ENCODE measurements around the gene MEI1.
"Not testable (repeated sequence)": the region's sequence is repeated elsewhere in the genome, so short reads cannot be mapped to it uniquely, and the experiment has no call there.

MEI1 gene

DNA sequence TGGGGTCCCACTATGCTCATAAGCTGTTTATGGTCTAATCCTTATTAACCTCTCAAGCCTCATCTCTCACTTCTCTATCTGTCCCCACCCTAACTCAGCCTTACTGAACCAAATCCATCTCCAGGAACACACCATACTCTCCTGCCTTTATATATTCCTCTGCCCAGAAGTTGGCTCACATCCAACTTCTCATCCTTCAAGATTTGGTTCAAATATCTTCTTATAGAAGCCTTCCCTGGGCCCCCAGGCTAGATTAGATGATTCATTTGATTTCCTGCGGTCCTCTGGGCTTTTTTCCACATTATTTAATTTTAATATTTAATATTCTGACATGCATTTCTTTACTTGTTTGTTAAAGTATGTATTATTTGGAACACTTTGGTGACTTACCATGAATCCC, 23.2 kb downstream of the MEI1 start:
- Histone ChIP-seq H3K4me2 (ENCODE audit: low read length) (no peak overlapping the region), H3K27me3 (ENCODE audit: control insufficient read depth, insufficient read depth, low read length) (peaks cover 24% of the 10 kb centered on the region), H3K9me3 (replicated peaks; ENCODE audit: low read length) (no peaks in the 10 kb centered on the region), H3K9ac (ENCODE audit: low read depth, low read length) (no peak overlapping the region), H3K4me1 (ENCODE audit: control insufficient read depth, insufficient read depth, low read length) (no peaks in the 10 kb centered on the region), H3K4me3 (ENCODE audit: low read length) (no peak overlapping the region), H3K36me3 (ENCODE audit: insufficient read depth, low read length) (no peaks in the 10 kb centered on the region)

DNA sequence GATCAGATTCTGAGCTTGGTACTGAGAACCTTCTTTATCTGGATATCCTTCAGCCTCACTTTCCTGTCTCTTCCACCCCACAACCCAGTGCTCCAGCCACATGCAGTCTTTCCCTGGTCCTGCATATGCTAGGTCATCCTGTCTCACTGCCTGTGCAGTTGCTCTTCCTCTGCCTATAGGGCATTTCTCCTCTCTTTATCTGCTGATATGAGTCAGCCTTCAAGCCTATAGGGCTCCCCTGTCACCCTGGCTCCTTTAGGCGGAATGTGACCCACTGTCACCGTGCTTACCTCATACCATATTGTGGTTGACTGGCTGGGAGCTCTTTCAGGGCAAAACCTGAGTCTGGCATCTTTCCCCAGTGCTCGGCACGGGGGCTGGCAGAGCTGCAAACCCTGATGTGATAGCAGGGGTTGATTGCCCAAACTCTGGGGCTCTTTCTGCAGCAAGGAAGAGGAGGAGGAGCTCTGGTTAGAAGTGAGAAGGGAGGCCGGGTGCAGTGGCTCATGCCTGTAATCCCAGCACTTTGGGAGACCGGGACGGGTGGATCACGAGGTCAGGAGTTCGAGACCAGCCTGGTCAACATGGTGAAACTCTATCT, 26.3 kb downstream of the MEI1 start:
- H3K36me3 ChIP-seq (ENCODE audit: insufficient read depth, low read length): no peaks in the 10 kb centered on the region
- no peaks in the 10 kb centered on the region for H3K9me3 ChIP-seq (replicated peaks; ENCODE audit: low read length)
- no peak overlapping the region for H3K9ac ChIP-seq (ENCODE audit: low read depth, low read length)
- no peaks in the 10 kb centered on the region for H3K4me1 ChIP-seq (ENCODE audit: control insufficient read depth, insufficient read depth, low read length)
- H3K27me3 ChIP-seq (ENCODE audit: control insufficient read depth, insufficient read depth, low read length): peaks cover 29% of the 10 kb centered on the region
- H3K4me2 ChIP-seq (ENCODE audit: low read length): no peak overlapping the region
- no peak overlapping the region for H3K4me3 ChIP-seq (ENCODE audit: low read length)

DNA sequence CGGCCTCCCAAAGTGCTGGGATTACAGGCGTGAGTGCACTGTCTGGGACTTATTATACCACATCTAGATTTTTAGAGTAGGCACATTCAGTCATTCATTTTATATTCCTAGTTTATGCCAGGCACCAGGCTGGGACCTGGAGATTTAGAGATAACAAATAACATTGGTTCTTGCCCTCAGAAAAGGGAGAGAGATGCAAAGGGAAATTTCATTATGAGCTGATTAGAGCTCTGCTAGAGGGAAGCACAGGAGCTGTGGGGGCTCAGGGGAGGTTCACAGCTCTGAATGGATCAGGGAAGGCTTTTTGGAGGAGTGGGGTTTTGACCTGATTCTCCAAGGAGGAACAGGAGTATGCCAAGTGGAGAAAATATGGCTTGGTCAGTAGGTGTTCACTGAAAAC, 32.3 kb downstream of the MEI1 start:
- Histone ChIP-seq H3K4me2 (ENCODE audit: low read length) (no peak overlapping the region), H3K9ac (ENCODE audit: low read depth, low read length) (no peak overlapping the region), H3K27me3 (ENCODE audit: control insufficient read depth, insufficient read depth, low read length) (peaks cover 31% of the 10 kb centered on the region), H3K36me3 (ENCODE audit: insufficient read depth, low read length) (no peaks in the 10 kb centered on the region), H3K9me3 (replicated peaks; ENCODE audit: low read length) (no peaks in the 10 kb centered on the region), H3K4me3 (ENCODE audit: low read length) (no peak overlapping the region), H3K4me1 (ENCODE audit: control insufficient read depth, insufficient read depth, low read length) (no peaks in the 10 kb centered on the region)

DNA sequence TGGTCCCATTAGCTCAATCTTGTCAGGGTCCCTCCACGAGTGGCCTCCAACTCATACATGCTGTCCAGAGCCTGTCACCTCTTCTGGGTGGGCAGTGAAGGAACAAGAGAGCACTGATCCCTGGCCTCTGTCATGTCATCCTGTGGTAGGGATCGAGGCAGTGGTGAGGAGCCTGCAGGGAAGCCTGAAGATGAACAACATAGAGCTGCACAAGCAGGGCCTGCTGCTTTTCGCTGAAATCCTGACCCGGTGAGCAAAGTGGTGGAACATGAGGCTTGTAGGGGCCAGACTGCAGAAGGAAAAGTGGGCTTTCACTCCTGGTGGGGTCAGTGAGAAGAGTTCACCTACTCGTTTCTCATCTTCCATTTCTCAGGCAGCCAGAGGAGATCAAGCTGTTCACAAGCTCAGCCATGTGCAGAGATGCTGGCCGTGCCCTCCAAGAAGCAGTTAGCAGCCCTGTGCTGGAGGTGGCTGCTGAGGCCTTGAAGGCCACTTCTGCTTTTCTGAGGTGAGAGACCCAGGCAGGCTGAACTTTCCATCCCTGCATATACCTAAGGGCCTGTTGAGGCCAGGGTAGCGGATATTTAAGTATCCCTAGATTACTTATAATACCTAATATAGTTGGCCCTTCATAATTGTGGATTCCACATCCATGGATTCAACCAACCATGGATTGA, 32.9 kb downstream of the MEI1 start:
- no peaks in the 10 kb centered on the region for H3K36me3 ChIP-seq (ENCODE audit: insufficient read depth, low read length)
- no peak overlapping the region for H3K4me3 ChIP-seq (ENCODE audit: low read length)
- H3K9ac ChIP-seq (ENCODE audit: low read depth, low read length): no peak overlapping the region
- no peaks in the 10 kb centered on the region for H3K4me1 ChIP-seq (ENCODE audit: control insufficient read depth, insufficient read depth, low read length)
- no peaks in the 10 kb centered on the region for H3K9me3 ChIP-seq (replicated peaks; ENCODE audit: low read length)
- H3K27me3 ChIP-seq (ENCODE audit: control insufficient read depth, insufficient read depth, low read length): peaks cover 32% of the 10 kb centered on the region
- H3K4me2 ChIP-seq (ENCODE audit: low read length): no peak overlapping the region

DNA sequence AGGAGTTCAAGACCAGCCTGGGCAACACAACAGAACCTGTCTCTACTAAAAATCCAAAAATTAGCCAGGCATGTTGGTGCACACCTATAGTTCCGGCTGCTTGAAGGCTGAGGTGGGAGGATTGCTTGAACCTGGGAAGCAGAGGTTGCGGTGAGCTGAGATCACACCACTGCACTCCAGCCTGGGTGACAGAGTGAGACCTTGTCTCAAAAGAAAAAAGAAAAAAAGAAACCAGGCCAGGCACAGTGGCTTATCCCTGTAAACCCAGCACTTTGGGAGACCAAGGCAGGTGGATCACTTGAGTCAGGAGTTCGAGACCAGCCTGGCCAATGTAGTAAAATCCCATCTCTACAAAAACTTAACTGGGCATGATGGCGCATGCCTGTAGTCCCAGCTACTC, 33.9 kb downstream of the MEI1 start:
- not testable (repeated sequence) for H3K9ac ChIP-seq (ENCODE audit: low read depth, low read length); H3K36me3 ChIP-seq (ENCODE audit: insufficient read depth, low read length); H3K4me3 ChIP-seq (ENCODE audit: low read length); H3K4me1 ChIP-seq (ENCODE audit: control insufficient read depth, insufficient read depth, low read length); H3K4me2 ChIP-seq (ENCODE audit: low read length); H3K9me3 ChIP-seq (replicated peaks; ENCODE audit: low read length)
- H3K27me3 ChIP-seq (ENCODE audit: control insufficient read depth, insufficient read depth, low read length): peaks cover 22% of the 10 kb centered on the region

DNA sequence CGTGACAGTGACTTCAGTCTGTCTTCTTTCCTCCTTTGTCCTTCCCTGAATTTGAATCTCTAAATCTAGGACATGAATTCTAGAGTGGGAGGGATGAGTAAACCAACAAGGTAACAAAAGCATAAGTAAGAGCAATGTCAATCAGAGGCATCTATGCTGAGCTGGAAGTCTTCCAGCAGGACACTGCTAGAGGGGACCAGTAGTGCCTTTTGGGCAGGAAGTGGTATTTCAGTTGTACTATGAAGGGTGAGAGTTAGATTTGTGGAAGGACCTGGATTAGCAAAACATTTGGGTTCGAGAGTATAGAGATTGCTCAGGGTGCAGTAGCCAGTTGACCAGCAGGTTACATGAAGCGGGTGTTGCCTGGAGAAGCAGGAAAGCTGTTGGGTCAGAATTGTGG, 40.3 kb downstream of the MEI1 start:
- Histone ChIP-seq H3K36me3 (ENCODE audit: insufficient read depth, low read length) (no peaks in the 10 kb centered on the region), H3K4me1 (ENCODE audit: control insufficient read depth, insufficient read depth, low read length) (no peaks in the 10 kb centered on the region), H3K9ac (ENCODE audit: low read depth, low read length) (no peak overlapping the region), H3K27me3 (ENCODE audit: control insufficient read depth, insufficient read depth, low read length) (peaks cover 35% of the 10 kb centered on the region), H3K9me3 (replicated peaks; ENCODE audit: low read length) (no peaks in the 10 kb centered on the region), H3K4me3 (ENCODE audit: low read length) (no peak overlapping the region), H3K4me2 (ENCODE audit: low read length) (no peak overlapping the region)

DNA sequence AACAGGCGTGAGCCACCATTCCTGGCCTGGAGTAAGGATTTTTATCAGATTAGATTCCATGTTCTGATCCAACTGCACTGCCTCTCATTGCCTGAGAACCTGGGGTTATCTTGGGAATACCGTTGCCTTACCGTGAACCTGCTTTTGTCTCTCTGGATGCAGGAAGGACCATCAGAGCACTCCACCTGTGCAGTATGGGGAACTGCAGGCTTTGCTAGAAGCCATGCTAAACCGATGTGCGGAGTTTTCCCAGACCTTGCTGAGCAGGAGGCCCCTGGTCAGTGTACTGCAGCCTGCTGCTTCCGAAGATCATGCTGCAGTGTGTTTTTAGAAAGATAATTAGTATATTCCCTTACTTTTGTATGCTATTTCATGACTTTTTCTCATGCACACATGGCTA, 43.6 kb downstream of the MEI1 start:
- Histone ChIP-seq H3K27me3 (ENCODE audit: control insufficient read depth, insufficient read depth, low read length) (peaks cover 39% of the 10 kb centered on the region), H3K9ac (ENCODE audit: low read depth, low read length) (no peak overlapping the region), H3K9me3 (replicated peaks; ENCODE audit: low read length) (no peaks in the 10 kb centered on the region), H3K4me2 (ENCODE audit: low read length) (no peak overlapping the region), H3K4me1 (ENCODE audit: control insufficient read depth, insufficient read depth, low read length) (no peaks in the 10 kb centered on the region), H3K4me3 (ENCODE audit: low read length) (no peak overlapping the region), H3K36me3 (ENCODE audit: insufficient read depth, low read length) (no peaks in the 10 kb centered on the region)

DNA sequence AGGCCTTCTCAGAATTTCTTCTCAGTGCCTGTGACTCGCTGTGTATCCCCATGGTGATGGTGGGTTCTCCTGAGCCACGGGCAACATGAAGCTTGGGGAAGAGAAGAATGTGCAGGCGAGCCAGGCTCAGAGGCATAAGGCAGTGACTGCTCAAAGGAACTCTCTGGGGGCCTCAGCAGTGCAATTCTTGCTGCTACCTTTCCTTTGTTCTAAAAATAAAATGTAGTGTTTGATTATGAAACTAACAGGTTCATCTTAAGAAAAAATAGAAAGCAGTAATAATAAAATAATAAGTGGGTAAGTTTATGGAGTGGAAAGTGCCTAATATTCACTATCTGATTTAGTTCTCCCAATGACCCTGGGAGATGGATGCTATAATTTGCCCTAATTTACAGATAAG, 46.7 kb downstream of the MEI1 start:
- no peaks in the 10 kb centered on the region for H3K9me3 ChIP-seq (replicated peaks; ENCODE audit: low read length)
- H3K27me3 ChIP-seq (ENCODE audit: control insufficient read depth, insufficient read depth, low read length): peaks cover 44% of the 10 kb centered on the region
- no peak overlapping the region for H3K9ac ChIP-seq (ENCODE audit: low read depth, low read length)
- no peak overlapping the region for H3K4me2 ChIP-seq (ENCODE audit: low read length)
- no peaks in the 10 kb centered on the region for H3K36me3 ChIP-seq (ENCODE audit: insufficient read depth, low read length)
- H3K4me3 ChIP-seq (ENCODE audit: low read length): no peak overlapping the region
- H3K4me1 ChIP-seq (ENCODE audit: control insufficient read depth, insufficient read depth, low read length): no peaks in the 10 kb centered on the region

DNA sequence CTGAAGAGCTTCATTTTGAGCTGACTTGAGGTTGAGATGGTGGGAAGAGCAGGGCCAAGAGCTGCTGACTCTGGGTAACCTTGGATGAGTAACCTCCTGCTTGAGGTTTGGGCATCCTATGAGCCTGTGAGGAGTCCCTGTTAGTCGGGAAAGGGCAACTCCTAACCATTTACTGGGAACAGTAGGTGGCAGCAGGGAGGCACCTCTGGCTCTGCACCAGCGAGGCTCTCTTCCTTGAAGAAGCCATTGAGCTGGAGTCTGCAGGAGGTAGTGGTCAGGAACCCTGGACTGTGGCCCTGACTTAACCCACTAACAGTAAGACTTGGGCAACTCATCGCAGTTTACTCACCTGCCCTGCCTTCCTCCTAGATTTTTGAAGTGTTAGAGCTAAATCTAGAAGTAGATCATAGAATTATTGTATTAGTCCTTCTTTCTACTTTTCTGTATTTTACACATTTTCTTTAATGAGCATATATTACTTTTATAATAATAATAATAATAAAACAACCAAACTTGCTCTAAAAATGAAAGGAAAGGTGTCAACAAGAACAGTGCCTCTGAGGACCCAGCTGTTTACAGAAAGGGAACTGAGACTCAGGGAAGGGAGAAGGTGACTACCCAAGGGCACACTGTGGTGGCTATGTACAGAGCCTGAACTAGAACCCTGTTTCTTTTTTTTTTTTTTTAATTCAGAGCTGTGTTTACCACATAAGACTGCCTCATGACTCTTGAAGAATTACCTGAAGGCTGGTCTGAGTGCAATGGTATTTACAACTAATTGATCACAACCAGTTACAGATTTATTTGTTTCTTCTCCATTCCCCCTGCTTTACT, 47.5 kb downstream of the MEI1 start:
- H3K9ac ChIP-seq (ENCODE audit: low read depth, low read length): no peak overlapping the region
- H3K4me1 ChIP-seq (ENCODE audit: control insufficient read depth, insufficient read depth, low read length): no peaks in the 10 kb centered on the region
- H3K4me2 ChIP-seq (ENCODE audit: low read length): no peak overlapping the region
- peaks cover 47% of the 10 kb centered on the region for H3K27me3 ChIP-seq (ENCODE audit: control insufficient read depth, insufficient read depth, low read length)
- no peaks in the 10 kb centered on the region for H3K36me3 ChIP-seq (ENCODE audit: insufficient read depth, low read length)
- no peak overlapping the region for H3K4me3 ChIP-seq (ENCODE audit: low read length)
- no peaks in the 10 kb centered on the region for H3K9me3 ChIP-seq (replicated peaks; ENCODE audit: low read length)

DNA sequence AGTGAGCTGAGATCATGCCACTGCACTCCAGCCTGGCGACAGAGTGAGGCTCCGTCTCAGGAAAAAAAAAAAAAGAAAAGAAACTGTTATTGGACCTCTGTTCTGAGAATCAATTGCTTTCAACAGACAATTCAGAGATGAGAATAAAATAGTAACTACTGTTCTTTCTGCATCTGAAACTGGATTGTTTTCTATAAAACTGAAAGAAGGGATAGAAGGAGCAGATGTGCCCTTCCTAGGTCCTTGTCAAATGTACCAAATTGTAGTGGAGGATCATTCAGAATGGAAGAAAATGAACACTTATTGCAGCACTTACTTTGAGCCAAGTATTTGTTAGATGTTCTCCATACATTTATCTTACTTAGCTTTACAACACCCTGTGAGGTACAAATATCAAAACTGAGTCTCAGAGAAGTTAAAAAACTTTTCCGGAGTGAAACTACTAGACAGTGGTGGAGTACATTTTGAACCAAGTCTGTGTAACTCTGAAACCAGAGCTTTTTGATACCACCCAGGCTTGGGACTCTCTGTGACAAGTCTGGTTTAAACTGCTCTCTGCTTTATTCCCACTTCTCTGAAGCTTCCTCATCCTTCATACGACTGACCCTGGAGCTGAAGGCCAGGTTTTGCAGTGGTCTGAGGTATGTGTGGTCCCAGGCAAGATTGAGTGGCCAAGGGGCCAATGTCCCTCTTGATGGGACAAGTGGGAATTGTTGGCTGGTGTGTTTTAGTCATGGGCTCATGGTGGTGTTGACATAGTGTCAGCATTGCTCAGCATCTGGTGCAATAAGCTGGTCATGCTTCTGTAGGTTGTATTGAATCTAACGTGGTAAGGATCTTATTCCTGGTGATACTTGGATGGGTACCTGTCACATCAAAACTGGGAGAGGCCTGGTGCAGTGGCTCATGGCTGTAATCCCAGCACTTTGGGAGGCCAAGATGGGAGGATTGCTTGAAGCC, 53.0 kb downstream of the MEI1 start:
- H3K9ac ChIP-seq (ENCODE audit: low read depth, low read length): no peak overlapping the region
- H3K9me3 ChIP-seq (replicated peaks; ENCODE audit: low read length): no peaks in the 10 kb centered on the region
- H3K4me3 ChIP-seq (ENCODE audit: low read length): no peak overlapping the region
- H3K27me3 ChIP-seq (ENCODE audit: control insufficient read depth, insufficient read depth, low read length): peaks cover 38% of the 10 kb centered on the region
- H3K4me2 ChIP-seq (ENCODE audit: low read length): no peak overlapping the region
- no peaks in the 10 kb centered on the region for H3K36me3 ChIP-seq (ENCODE audit: insufficient read depth, low read length)
- H3K4me1 ChIP-seq (ENCODE audit: control insufficient read depth, insufficient read depth, low read length): no peaks in the 10 kb centered on the region

DNA sequence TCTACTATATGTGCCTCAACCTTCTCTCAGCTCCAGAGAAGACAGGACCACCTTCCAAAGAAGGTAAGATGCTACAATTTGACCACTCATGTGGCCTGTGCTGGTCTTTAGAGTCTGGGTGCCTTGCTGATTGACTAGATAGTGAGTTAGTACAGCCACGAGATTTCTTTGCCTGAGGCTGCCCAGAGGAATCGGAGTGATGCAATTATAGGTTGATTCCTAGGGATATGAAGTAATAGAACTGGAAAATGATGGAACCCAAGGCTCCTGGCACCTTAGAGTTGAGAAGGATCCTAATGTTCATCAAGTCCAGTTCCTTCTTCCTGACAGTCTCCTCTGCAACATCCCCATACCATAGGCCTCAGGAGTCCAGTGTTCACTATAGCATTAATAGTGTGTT, 54.7 kb downstream of the MEI1 start:
- Histone ChIP-seq H3K9me3 (replicated peaks; ENCODE audit: low read length) (no peaks in the 10 kb centered on the region), H3K4me2 (ENCODE audit: low read length) (no peak overlapping the region), H3K9ac (ENCODE audit: low read depth, low read length) (no peak overlapping the region), H3K4me1 (ENCODE audit: control insufficient read depth, insufficient read depth, low read length) (no peaks in the 10 kb centered on the region), H3K36me3 (ENCODE audit: insufficient read depth, low read length) (no peaks in the 10 kb centered on the region), H3K27me3 (ENCODE audit: control insufficient read depth, insufficient read depth, low read length) (peaks cover 38% of the 10 kb centered on the region), H3K4me3 (ENCODE audit: low read length) (no peak overlapping the region)

Data from skeletal muscle satellite cell (primary cell).